GM19397 (cell line): ENCODE measurements around the gene OR4F15.

ENCODE experiments used
- ATAC-seq: cut with Tn5 transposase; IDR thresholded peaks from one replicate; pipeline ENCODE4 v1.9.1; 2021; ENCODE audit warnings: mild to moderate bottlenecking, moderate library complexity; ENCODE audit not compliant: unreplicated experiment

The OR4F15 gene

GRCh38 chr15:101803676-101804075 lies 8.3 kb upstream of the OR4F15 start:
- no peak for ATAC-seq

- ATAC-seq = no peak
Observed at GRCh38 chr15:101804375-101804774, 7.6 kb upstream of the OR4F15 start.

GRCh38 chr15:101804941-101805340 lies 7.1 kb upstream of the OR4F15 start:
- no peak for ATAC-seq

- ATAC-seq = no peak
Observed at GRCh38 chr15:101805605-101806345, 6.2 kb upstream of the OR4F15 start.

GRCh38 chr15:101807345-101807945 lies 4.6 kb upstream of the OR4F15 start:
- ATAC-seq = no peak

- no peak for ATAC-seq
Observed at GRCh38 chr15:101808201-101808600, 3.8 kb upstream of the OR4F15 start.

- ATAC-seq = no peak
Observed at GRCh38 chr15:101810456-101810855, 1.5 kb upstream of the OR4F15 start.

- no peak for ATAC-seq
Observed at GRCh38 chr15:101810876-101811275, 1.1 kb upstream of the OR4F15 start.

GRCh38 chr15:101813803-101814534 lies 2.0 kb downstream of the OR4F15 start:
- ATAC-seq = no peak

- ATAC-seq = no peak
Observed at GRCh38 chr15:101820781-101821180, 8.8 kb downstream of the OR4F15 start.

- ATAC-seq = no peak
Observed at GRCh38 chr15:101827257-101827656, 15.3 kb downstream of the OR4F15 start.

GRCh38 chr15:101828774-101829173 lies 16.8 kb downstream of the OR4F15 start:
- ATAC-seq = no peak

- no peak for ATAC-seq
Observed at GRCh38 chr15:101841656-101842055, 29.7 kb downstream of the OR4F15 start.

GRCh38 chr15:101844916-101845315 lies 32.9 kb downstream of the OR4F15 start:
- ATAC-seq = no peak

- no peak for ATAC-seq
Observed at GRCh38 chr15:101852356-101852755, 40.4 kb downstream of the OR4F15 start.
